SK-N-SH treated with all-trans-retinoic acid at 6 μM for 48 hours (cell line): Measurements from ENCODE around the gene PIAS1.

ENCODE experiments used
- ATAC-seq: fragments of 200-7000 bp; cut with Tn5 transposase; 3 replicates; pipeline ENCODE4 v1.9.1; 2020; ENCODE audit warnings: mild to moderate bottlenecking, moderate library complexity
- ARNTL ChIP-seq: fragments of 450-650 bp; formaldehyde crosslinking; IDR thresholded peaks from 2 replicates; pipeline ENCODE4 v1.5.0; 2020; ENCODE audit warnings: low read depth, mild to moderate bottlenecking, moderate library complexity, borderline replicate concordance
- BACH2 ChIP-seq: fragments of 250-450 bp; sonication (Bioruptor Pico); IDR thresholded peaks from 2 replicates; pipeline ENCODE4 v1.9.0; 2021; ENCODE audit warnings: mild to moderate bottlenecking, borderline replicate concordance
- CREB5 ChIP-seq: fragments of 250-450 bp; sonication (Bioruptor Pico); IDR thresholded peaks from 2 replicates; pipeline ENCODE4 v1.5.1; 2020; ENCODE audit warnings: low read depth, mild to moderate bottlenecking, moderate library complexity
- CSDC2 ChIP-seq: fragments of 250-450 bp; sonication (Bioruptor Pico); IDR thresholded peaks from 2 replicates; pipeline ENCODE4 v1.5.0; 2020; ENCODE audit warnings: mild to moderate bottlenecking, moderate library complexity
- CSRNP3 ChIP-seq: fragments of 250-450 bp; sonication (Bioruptor Pico); IDR thresholded peaks from 2 replicates; pipeline ENCODE4 v1.5.1; 2021; ENCODE audit warnings: mild to moderate bottlenecking, moderate library complexity
- ESRRG ChIP-seq: fragments of 250-450 bp; sonication (Bioruptor Pico); IDR thresholded peaks from 2 replicates; pipeline ENCODE4 v1.6.1; 2021; ENCODE audit warnings: mild to moderate bottlenecking
- GLIS3 ChIP-seq: fragments of 250-450 bp; sonication (Bioruptor Pico); IDR thresholded peaks from 2 replicates; pipeline ENCODE4 v1.5.0; 2020; ENCODE audit warnings: mild to moderate bottlenecking, moderate library complexity
- ISL1 ChIP-seq: fragments of 250-450 bp; sonication (Bioruptor Pico); IDR thresholded peaks from 2 replicates; pipeline ENCODE4 v2.1.2; 2022; ENCODE audit warnings: mild to moderate bottlenecking, moderate library complexity
- OSR1 ChIP-seq: fragments of 250-450 bp; sonication (Bioruptor Pico); IDR thresholded peaks from 2 replicates; pipeline ENCODE4 v1.8.0; 2022; ENCODE audit warnings: moderate library complexity, mild to moderate bottlenecking, inconsistent platforms
- PATZ1 ChIP-seq: fragments of 250-450 bp; sonication (Bioruptor Pico); IDR thresholded peaks from 2 replicates; pipeline ENCODE4 v1.8.0; 2020; ENCODE audit warnings: mild to moderate bottlenecking, moderate library complexity, borderline replicate concordance
- POU6F1 ChIP-seq: fragments of 250-450 bp; sonication (Bioruptor Pico); IDR thresholded peaks from 2 replicates; pipeline ENCODE4 v1.8.0; 2021; ENCODE audit warnings: low read depth, mild to moderate bottlenecking, moderate library complexity, borderline replicate concordance
- PPARA ChIP-seq: fragments of 250-450 bp; sonication (Bioruptor Pico); IDR thresholded peaks from 2 replicates; pipeline ENCODE4 v1.5.0; 2020; ENCODE audit warnings: mild to moderate bottlenecking, borderline replicate concordance
- RARB ChIP-seq: fragments of 250-450 bp; sonication (Bioruptor Pico); IDR thresholded peaks from 2 replicates; pipeline ENCODE4 v1.8.0; 2021; ENCODE audit warnings: mild to moderate bottlenecking, moderate library complexity
- SNAI2 ChIP-seq: fragments of 250-450 bp; sonication (Bioruptor Pico); IDR thresholded peaks from 2 replicates; pipeline ENCODE4 v1.5.0; 2020; ENCODE audit warnings: mild to moderate bottlenecking, moderate library complexity
- TCF4 ChIP-seq: fragments of 250-450 bp; sonication (Bioruptor Pico); IDR thresholded peaks from 2 replicates; pipeline ENCODE4 v1.8.0; 2021; ENCODE audit warnings: mild to moderate bottlenecking, moderate library complexity, borderline replicate concordance
- TOX ChIP-seq: fragments of 250-450 bp; sonication (Bioruptor Pico); IDR thresholded peaks from 2 replicates; pipeline ENCODE4 v1.8.0; 2021; ENCODE audit warnings: mild to moderate bottlenecking, moderate library complexity, borderline replicate concordance
- TSHZ2 ChIP-seq: fragments of 250-450 bp; sonication (Bioruptor Pico); IDR thresholded peaks from 2 replicates; pipeline ENCODE4 v1.5.0; 2020; ENCODE audit warnings: mild to moderate bottlenecking, moderate library complexity
- ZC3H10 ChIP-seq: fragments of 250-450 bp; sonication (Bioruptor Pico); IDR thresholded peaks from 2 replicates; pipeline ENCODE4 v1.5.1; 2021; ENCODE audit warnings: mild to moderate bottlenecking, moderate library complexity
- ZFP3 ChIP-seq: fragments of 250-450 bp; sonication (Bioruptor Pico); IDR thresholded peaks from 2 replicates; pipeline ENCODE4 v1.5.0; 2020; ENCODE audit warnings: mild to moderate bottlenecking, moderate library complexity
- ZFP30 ChIP-seq: fragments of 450-650 bp; formaldehyde crosslinking; IDR thresholded peaks from 2 replicates; pipeline ENCODE4 v1.5.0; 2022; ENCODE audit warnings: mild to moderate bottlenecking, moderate library complexity
- ZNF565 ChIP-seq: fragments of 450-650 bp; formaldehyde crosslinking; conservative IDR thresholded peaks from 2 replicates; pipeline ENCODE4 v1.5.0; 2020; ENCODE audit warnings: low read depth, mild to moderate bottlenecking, moderate library complexity
- ZNF70 ChIP-seq: fragments of 450-650 bp; formaldehyde crosslinking; IDR thresholded peaks from 2 replicates; pipeline ENCODE4 v1.5.0; 2020; ENCODE audit warnings: mild to moderate bottlenecking, moderate library complexity
- ZNF8 ChIP-seq: fragments of 450-650 bp; formaldehyde crosslinking; IDR thresholded peaks from 2 replicates; pipeline ENCODE4 v1.5.0; 2020; ENCODE audit warnings: mild to moderate bottlenecking, moderate library complexity

Gene PIAS1

GRCh38 chr15:68150187-68150586 is 96.1 kb downstream of the PIAS1 start (continued):
- TF ChIP-seq CREB5 (CRISPR knock-in tag) (no peak), SNAI2 (CRISPR knock-in tag) (no peak), OSR1 (CRISPR knock-in tag) (no peak), TCF4 (CRISPR knock-in tag) (no peak), ARNTL (CRISPR knock-in tag) (no peak), TOX (CRISPR knock-in tag) (no peak), ISL1 (CRISPR knock-in tag) (no peak), ZFP30 (CRISPR knock-in tag) (no peak), ZFP3 (no peak), BACH2 (no peak)

- TF ChIP-seq CSDC2 (CRISPR knock-in tag) = no peak
- no peak for TF ChIP-seq GLIS3 (CRISPR knock-in tag)
- TF ChIP-seq BACH2 = no peak
- no peak for TF ChIP-seq TCF4 (CRISPR knock-in tag)
- no peak for TF ChIP-seq RARB (CRISPR knock-in tag)
- TF ChIP-seq TSHZ2 (CRISPR knock-in tag) = no peak
- no peak for TF ChIP-seq PPARA (CRISPR knock-in tag)
- no peak for TF ChIP-seq ZNF8 (CRISPR knock-in tag)
- TF ChIP-seq ZC3H10 (CRISPR knock-in tag) = no peak
- TF ChIP-seq ZFP30 (CRISPR knock-in tag) = no peak
- TF ChIP-seq ISL1 (CRISPR knock-in tag) = no peak
- no peak for TF ChIP-seq ZNF70
- no peak for TF ChIP-seq ESRRG (CRISPR knock-in tag)
- no peak for TF ChIP-seq ZNF565 (CRISPR knock-in tag)
- no peak for TF ChIP-seq TOX (CRISPR knock-in tag)
- TF ChIP-seq ARNTL (CRISPR knock-in tag) = no peak
- TF ChIP-seq OSR1 (CRISPR knock-in tag) = no peak
- TF ChIP-seq, all 23 proteins: peak for 0
- no peak for ATAC-seq
Measured at GRCh38 chr15:68151277-68151676, 97.2 kb downstream of the PIAS1 start.

- no peak for TF ChIP-seq ZNF70
- no peak for TF ChIP-seq ISL1 (CRISPR knock-in tag)
- TF ChIP-seq PATZ1 (CRISPR knock-in tag) = no peak
- no peak for TF ChIP-seq TCF4 (CRISPR knock-in tag)
- TF ChIP-seq CSRNP3 (CRISPR knock-in tag) = no peak
- TF ChIP-seq ARNTL (CRISPR knock-in tag) = no peak
- TF ChIP-seq TOX (CRISPR knock-in tag) = no peak
- no peak for TF ChIP-seq CSDC2 (CRISPR knock-in tag)
- no peak for TF ChIP-seq OSR1 (CRISPR knock-in tag)
- no peak for TF ChIP-seq RARB (CRISPR knock-in tag)
- TF ChIP-seq ZFP3 = no peak
- TF ChIP-seq CREB5 (CRISPR knock-in tag) = no peak
- no peak for TF ChIP-seq TSHZ2 (CRISPR knock-in tag)
- no peak for TF ChIP-seq ZFP30 (CRISPR knock-in tag)
- TF ChIP-seq ZNF8 (CRISPR knock-in tag) = no peak
- no peak for TF ChIP-seq POU6F1
- TF ChIP-seq ZC3H10 (CRISPR knock-in tag) = no peak
- no peak for ATAC-seq
Measured at GRCh38 chr15:68152342-68152741, 98.2 kb downstream of the PIAS1 start.
